HS-5 (cell line): ENCODE results near the gene TEX14.

Experiments used
- DNase-seq: peaks from one replicate; pipeline ENCODE4 v3.0.0-alpha.2; 2012; ENCODE audit warnings: low read depth

Gene TEX14

DNA sequence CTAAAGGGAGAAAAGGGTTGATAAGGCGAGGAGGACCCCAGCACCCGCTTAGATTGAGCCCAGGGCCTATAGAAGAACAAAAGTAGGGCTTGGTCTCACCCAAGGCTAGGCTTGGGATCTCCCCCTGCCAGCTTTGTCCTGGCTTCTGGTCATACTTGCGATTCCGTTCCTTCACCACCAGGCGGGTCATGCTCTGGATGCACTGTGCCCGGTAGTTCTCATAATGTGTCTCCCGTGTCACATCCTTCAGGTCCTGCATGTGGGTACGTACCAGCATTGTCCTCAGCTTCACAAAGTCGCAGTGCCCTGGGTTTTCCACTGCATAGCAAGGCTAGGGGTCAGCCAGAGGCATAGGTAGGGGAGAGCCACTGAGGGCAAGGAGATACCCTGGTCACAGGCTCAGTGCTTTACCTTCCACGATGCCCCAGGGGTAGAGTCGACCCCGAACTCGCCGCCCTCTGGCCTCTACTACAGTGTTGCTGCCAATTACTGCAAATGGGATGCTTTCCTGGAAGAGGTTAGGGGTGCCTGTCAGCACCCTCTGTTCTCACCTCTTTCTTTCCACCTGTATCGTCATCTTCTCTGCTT, 170.9 kb downstream of the TEX14 start:
- DNase-seq = no peak

DNA sequence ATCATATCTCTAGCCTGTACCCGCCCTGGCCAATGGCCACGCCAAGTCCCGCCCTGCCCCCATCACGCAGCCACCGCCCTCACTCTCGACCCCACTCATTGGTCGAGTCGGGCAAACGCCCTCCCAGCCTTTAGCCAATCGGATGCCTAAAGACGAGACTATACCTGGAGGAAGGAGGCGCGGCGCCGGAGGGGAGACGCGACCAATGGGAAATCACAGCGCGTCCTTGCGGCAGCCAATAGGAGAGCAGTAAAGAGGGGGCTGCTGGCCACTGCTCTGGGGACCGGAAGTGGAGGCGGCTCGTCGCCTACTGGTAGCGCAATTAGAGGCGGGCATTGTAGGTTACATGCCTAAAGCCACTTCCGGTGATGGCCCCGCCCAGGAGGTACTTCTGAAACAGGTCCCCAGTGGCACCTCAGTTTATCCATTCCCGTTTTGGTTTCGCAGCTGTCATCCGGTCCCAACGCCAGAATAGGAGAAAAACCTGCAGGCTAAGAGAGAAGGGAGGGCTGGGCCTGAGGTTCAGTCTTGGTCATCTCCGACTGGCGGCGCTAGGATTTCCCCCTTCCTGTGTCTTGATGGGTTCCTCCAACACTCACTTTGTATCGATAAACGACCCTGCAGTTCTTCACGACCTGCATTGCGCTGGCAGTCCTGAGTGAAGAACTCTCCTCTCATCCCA, 173.8 kb downstream of the TEX14 start:
- peak; percentile 97 for DNase-seq

DNA sequence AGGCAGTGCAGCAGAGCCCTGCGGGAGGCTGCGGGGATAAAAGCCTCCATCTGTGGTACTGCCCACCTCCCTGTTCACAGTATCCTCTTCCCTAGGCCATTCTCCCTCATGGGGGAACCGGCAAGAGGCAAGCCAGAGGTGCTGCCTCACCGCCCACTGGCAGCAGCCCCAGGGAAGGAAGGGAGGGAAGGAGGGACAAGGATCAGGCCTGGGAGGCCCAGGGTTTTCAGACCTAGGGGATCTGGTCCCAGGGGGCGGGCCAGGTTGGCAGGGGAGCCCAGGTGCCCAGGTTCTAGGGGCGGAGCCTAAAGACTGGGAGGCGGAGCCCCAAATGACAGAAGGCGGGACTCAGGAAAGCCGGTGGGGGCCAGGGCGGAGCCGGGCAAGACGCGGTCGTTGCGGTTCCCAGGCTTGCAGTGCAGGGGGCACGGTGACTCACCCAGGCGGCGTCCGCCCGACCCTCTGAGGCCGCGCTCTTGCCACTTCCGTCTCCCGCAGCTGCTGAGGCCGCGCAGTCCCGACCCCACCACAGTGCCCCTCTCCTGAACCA, 174.4 kb downstream of the TEX14 start:
- no peak for DNase-seq

DNA sequence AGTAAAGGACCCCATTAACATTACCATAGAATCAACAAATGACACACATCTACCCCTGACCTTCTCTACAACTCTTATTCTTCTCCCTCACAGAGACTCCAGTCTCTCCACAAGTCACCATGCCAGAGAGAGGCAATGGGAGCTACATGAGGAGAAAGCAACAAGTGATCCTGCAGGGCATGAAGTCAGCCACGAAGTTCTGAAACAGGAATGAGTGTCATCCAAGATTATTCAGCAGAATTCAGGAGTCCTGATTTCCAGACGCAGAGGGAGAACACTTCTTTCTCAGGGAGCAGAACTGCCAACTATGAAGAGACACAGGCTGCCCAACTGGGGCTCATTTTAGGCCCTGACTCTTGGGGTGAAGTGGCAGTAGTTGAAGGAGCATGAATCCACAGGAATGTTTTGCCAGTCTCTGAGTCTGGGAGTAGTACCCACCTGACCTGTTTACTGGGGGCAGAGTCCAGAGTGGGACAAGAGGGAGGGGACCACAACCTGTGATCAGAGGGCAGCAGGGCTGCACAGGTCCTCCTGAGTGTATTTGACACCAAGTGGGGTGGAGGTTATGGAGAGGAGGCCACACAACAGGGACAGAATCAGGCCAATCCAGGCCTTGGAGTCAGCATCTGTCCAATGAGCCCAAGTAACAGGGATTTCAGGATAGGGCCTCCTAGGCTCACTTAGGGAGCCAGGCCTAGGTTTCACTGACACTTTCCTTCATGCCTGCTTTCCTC, 175.0 kb downstream of the TEX14 start:
- no peak for DNase-seq

DNA sequence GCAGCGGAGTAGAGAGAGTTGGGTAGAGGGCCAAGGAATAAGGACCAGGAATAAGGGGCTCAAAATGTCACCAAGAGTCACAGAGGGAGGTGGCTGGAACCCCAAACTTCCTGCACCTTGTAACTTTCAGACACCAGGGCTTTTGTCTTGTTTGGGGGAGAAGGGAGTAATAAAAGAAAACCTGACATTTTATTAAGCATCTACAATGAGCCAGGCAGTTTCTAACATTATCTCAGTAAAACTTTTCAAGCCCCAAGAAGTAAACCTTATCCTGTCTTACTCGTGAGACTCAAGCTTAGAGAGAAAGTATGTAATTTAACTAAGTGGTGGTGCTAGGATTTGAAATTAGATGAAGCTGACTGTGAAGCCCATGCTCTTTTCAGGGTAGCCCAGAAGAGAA, 176.6 kb downstream of the TEX14 start:
- DNase-seq = no peak

DNA sequence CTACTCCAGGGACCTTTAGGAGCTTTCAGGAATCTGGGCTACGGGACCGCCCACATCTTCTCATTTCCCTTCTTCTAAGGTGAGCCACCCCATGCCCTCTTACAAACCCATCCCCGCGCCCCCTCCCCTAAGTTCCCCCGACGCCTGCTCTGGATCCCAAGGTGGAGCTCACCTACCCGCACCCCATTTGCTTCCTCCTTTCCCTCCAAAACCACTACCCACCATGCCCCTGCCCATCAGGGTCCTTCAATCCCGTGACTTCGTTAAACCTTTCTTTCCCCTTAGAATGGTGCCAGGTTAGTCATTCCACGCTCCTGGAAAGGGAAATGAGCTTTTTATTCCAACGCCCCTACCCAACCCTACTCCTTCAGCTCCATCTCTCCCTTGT, 177.1 kb downstream of the TEX14 start:
- no peak for DNase-seq

DNA sequence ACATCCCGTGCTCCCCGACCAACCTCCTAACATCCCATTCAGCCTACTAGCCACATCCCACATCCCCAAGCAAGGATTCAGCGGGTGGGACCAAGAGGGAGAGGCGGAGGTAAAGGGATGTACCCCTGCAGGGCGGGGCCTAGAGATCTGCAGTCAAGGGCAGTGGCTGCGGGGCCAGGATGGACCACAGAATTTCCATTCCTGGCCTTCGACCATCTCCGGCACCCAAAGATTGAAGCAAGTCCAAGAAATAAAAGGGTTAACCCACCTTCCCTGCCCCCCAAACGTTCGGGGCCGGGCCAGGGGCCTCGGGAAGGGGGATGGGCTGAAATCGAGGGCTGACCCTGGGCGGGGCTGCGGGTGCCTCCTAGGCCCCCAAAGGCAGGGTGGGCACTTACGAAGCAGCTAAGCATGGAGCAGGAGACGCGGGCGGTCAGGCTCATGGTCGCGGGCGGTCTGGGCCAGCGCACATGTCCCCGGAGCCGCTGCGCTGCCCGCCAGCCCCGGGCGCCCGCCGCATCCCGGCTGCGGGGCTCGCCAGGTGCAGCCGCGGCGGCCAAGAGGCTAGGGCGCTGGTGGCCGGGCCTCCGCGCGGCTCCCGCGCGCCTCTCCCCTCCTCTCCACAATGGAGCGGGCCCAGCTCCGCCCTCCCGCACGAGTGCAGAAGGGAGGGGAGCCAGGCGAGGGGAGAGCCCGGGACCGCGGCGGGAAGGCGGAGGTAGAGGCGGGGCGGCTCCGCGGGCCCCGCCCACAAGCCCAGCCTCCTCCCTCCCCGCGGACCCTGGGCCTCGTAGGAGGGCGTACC, 177.7 kb downstream of the TEX14 start, which contains the start of gene MTMR4:
TSS of gene MTMR4 (minus strand) at position 674 of the 805 bp plus-strand sequence. CDS start at position 443, 231 bp downstream.
- peak; percentile 34 for DNase-seq

DNA sequence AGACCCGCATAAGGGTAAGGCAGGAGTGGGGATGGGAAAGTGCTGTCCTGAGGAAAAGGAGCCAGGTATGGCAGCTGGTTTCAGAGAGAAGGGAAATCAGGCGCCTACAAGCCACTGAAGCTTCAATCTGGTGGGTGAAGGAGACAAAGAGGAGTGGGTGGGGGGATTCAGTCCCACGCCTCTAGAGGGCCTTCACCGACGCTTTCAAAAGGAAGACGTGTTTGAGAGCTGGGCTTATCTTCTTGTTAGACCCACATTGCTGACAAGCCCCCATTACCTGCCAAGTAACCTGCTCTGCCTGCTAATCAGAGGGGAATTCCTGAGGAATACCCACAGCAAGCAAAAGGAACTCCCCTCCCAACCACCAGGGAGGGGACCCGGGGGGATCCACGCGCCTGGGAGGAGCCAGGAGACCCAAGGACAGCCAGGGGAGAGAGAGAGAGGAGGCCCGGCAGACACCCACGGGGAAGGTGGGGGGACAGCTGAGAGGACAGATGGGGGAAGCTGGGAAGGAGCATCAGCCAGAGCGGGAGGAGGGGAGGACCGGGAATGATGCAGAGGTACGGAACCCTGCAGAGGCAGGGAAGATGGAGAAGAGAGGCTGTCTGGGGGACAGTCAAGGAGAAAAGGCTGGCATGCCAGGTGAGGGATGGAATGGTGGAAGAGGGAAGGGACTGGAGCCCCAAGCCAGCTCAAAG, 178.4 kb downstream of the TEX14 start:
- no peak for DNase-seq

DNA sequence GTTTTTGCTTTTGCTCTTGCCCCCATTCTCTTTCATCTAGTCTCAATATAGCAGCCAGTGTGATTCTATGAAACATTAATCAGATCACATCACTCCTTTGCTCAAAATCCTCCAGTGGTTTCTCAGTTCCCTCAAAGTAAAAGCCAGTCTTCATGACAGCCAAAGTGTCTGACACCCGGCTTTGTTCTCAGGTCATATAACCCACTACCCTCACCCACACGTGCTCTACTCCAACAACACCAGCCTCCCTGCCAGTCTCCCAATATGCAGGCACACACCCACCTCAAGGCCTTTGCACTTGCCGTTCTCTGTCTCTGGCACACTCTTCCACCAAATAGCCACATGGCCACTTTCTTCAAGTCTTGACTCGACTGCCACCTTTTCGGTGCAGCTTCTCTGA, 181.8 kb downstream of the TEX14 start:
- no peak for DNase-seq

DNA sequence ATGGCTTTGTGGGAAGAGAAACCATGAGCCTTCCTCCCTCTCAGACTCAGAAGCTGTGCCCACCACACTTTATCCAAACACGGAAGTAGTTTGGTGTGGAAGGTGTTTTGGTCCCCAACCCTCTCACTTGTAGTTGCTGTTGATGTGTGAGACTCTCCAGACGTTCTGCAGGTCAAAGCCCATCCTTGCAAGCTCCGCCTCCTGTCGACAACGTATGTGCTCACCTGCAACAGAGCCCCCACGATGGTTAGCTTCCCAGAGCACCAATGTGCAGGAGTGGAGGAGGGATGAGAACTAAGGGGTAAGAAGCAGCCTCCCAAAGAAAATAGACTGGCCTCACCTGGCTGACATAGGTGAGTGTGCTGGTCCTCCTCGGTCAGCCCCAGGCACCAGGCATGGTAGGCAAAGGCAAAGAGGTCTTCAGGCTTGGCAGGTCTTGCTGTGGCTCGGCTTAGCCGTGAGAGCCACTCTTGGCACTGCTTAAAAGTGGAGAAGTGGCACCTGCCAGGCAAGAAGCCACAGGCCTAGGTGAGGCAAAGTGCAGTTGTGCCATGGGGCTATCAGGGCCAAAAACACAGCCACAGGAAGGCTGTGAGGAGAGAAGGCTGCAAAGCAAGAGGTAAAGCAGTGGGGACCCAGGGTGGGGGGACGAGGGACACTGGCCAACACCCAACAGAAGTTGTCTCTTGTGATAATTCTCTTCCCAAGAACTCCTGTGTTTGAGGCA, 183.3 kb downstream of the TEX14 start:
- no peak for DNase-seq

DNA sequence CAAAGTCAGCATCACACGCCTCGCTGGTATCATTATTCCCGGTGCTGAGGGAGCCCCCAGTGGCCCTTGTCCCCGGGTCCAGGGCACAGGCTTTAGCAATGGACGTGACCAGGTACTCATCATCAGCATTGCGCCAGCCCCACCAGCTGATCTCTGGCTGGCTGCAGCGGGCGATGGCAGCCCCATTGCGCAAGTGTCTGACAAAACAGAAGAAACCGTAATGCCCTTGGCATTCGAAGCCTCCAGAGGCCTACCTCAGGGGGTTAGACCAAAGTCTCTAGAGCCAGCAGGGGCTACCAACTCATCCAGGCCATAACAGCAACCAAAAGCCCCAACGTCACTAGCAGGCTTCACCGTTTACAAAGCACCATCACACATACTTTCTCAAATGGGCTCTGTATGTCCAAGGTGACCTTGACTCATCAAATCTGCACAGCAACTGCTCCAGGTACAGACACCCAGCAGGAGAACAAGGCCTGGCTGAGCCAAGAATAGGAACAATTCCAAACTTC, 184.7 kb downstream of the TEX14 start:
- peak; percentile 78 for DNase-seq
